PC-9 (cell line): ENCODE measurements around the gene IRF2. TPM values are rescaled to one million over a fixed set of nuclear protein-coding genes. Genes with fewer than 3 reads are reported as not detected.

Experiments
- BruUV-seq: library from RNA; stranded (reverse); fragments of 400-500 nt; replicated peaks from 2 replicates; lab custom pipeline; 2021; lab: Mats Ljungman, UMichigan
- CTCF ChIA-PET: fragments of 300-600 bp; sonication (Branson Sonifier 250); formaldehyde crosslinking; loops from one replicate; lab custom pipeline; 2022; ENCODE audit warnings: antibody characterized with exemption; lab: Charles Lee
- POLR2A ChIA-PET: fragments of 300-600 bp; sonication (Branson Sonifier 250); formaldehyde crosslinking; loops from one replicate; lab custom pipeline; 2022; ENCODE audit warnings: antibody characterized with exemption; ENCODE audit not compliant: unreplicated experiment; lab: Charles Lee
- DNase-seq, 2 experiments: peaks; one replicate each; pipeline versions ENCODE4 v3.0.0 to v3.0.0-alpha.2; 2015 to 2022; ENCODE audit warnings: mixed read lengths in 1 of 2
- H2AFZ ChIP-seq: fragments of 200-600 bp; sonication (generic); 2 replicates; pipeline ENCODE4 v1.8.1; 2017; ENCODE audit warnings: antibody characterized with exemption
- H3F3A ChIP-seq: fragments of 200-600 bp; sonication (generic); 2 replicates; pipeline ENCODE4 v1.8.1; 2017; ENCODE audit warnings: antibody characterized with exemption, mild to moderate bottlenecking, low read depth; ENCODE audit not compliant: insufficient read depth
- H3K27ac ChIP-seq: fragments of 200-600 bp; sonication (generic); 2 replicates; pipeline ENCODE4 v1.6.1; 2016; ENCODE audit warnings: mixed run types
- H3K27me3 ChIP-seq: fragments of 200-600 bp; sonication (generic); 2 replicates; pipeline ENCODE4 v1.6.1; 2016; ENCODE audit warnings: low read depth, mixed run types; ENCODE audit not compliant: insufficient read depth
- H3K36me3 ChIP-seq: fragments of 200-600 bp; sonication (generic); 2 replicates; pipeline ENCODE4 v1.6.1; 2016; ENCODE audit warnings: low read depth, mixed run types
- H3K4me1 ChIP-seq: fragments of 200-600 bp; sonication (generic); replicated peaks from 2 replicates; pipeline ENCODE4 v1.6.1; 2016; ENCODE audit warnings: mixed run types; ENCODE audit not compliant: insufficient read depth
- H3K4me2 ChIP-seq: fragments of 200-600 bp; sonication (generic); 2 replicates; pipeline ENCODE4 v1.6.1; 2017; ENCODE audit warnings: mixed run types
- H3K4me3 ChIP-seq: fragments of 200-600 bp; sonication (generic); 2 replicates; pipeline ENCODE4 v1.6.1; 2016; ENCODE audit warnings: mixed run types
- H3K79me2 ChIP-seq: fragments of 200-600 bp; sonication (generic); 2 replicates; pipeline ENCODE4 v1.6.1; 2017; ENCODE audit warnings: low read depth, mixed run types
- H3K9me2 ChIP-seq: fragments of 200-600 bp; sonication (generic); 2 replicates; pipeline ENCODE4 v1.8.1; 2017; ENCODE audit warnings: mild to moderate bottlenecking; ENCODE audit not compliant: insufficient read depth
- H3K9me3 ChIP-seq: fragments of 200-600 bp; sonication (generic); 2 replicates; pipeline ENCODE4 v1.8.1; 2016; ENCODE audit warnings: low read depth; ENCODE audit not compliant: insufficient read depth
- H4K20me1 ChIP-seq: fragments of 200-600 bp; sonication (generic); 2 replicates; pipeline ENCODE4 v1.8.1; 2017; ENCODE audit not compliant: insufficient read depth
- CTCF ChIP-seq: fragments of 200-600 bp; sonication (generic); conservative IDR thresholded peaks from 2 replicates; pipeline ENCODE4 v1.6.1; 2017; ENCODE audit warnings: mixed run types, antibody characterized with exemption, mild to moderate bottlenecking, moderate library complexity
- EZH2 ChIP-seq: fragments of 200-600 bp; sonication (generic); IDR thresholded peaks from 2 replicates; pipeline ENCODE4 v1.8.0; 2017; ENCODE audit warnings: antibody characterized with exemption, low read depth
- intact Hi-C: fragments of 100-400 bp; cut with micrococcal nuclease; formaldehyde crosslinking; loops from one replicate; pipeline ENCODE4 v1.10.0; 2022; ENCODE audit not compliant: unreplicated experiment
- total RNA-seq: library from RNA; stranded (reverse); gene quantifications from 2 replicates; pipeline ENCODE4 v1.2.3, GENCODE V29; 2021

IRF2 gene
- total RNA-seq, 1 experiment from 2014 or later = 34.4 TPM

- Histone ChIP-seq H3K4me2 (no peak overlapping the region), H3K9me2 (no peaks in the 10 kb centered on the region), H3K27me3 (no peaks in the 10 kb centered on the region), H3K4me3 (no peak overlapping the region), H3K36me3 (no peaks in the 10 kb centered on the region), H3F3A (no peaks in the 10 kb centered on the region), H3K79me2 (peaks cover 15% of the 10 kb centered on the region; the same call in 1 of the 2 replicates), H4K20me1 (no peaks in the 10 kb centered on the region), H3K4me1 (peaks cover 11% of the 10 kb centered on the region), H3K9me3 (no peaks in the 10 kb centered on the region), H3K27ac (no peak overlapping the region), H2AFZ (no peak overlapping the region)
- TF ChIP-seq EZH2 = no peak
- ChIA-PET POLR2A (no interaction called here), CTCF (interaction anchor here (0.6 kb wide), 1 partner anchor 66 kb away, joined by 3 read pairs; no protein-coding TSS in a partner anchor)
- BruUV-seq = no TSS peak
- DNase-seq = no peak
- intact Hi-C loops = no loop called here
These were observed 25.5 kb downstream of the IRF2 start for GRCh38 chr4:184448821-184449220.

- no TSS peak for BruUV-seq
- no peaks in the 10 kb centered on the region for H3K27me3 ChIP-seq
- ChIA-PET POLR2A (no interaction called here), CTCF (interaction anchor here (0.6 kb wide), 1 partner anchor 183 kb away, joined by 5 read pairs; no protein-coding TSS in a partner anchor)
- H3K4me3 ChIP-seq = no peak overlapping the region
- H3K27ac ChIP-seq = no peak overlapping the region
- no peak overlapping the region for H2AFZ ChIP-seq
- TF ChIP-seq EZH2 (no peak), CTCF (no peak)
- H3K79me2 ChIP-seq = peaks cover 15% of the 10 kb centered on the region; the same call in 1 of the 2 replicates
- intact Hi-C loops = no loop called here
- no peaks in the 10 kb centered on the region for H3K9me3 ChIP-seq
- no peaks in the 10 kb centered on the region for H3K9me2 ChIP-seq
- no peaks in the 10 kb centered on the region for H3F3A ChIP-seq
- H3K4me1 ChIP-seq = peaks cover 4% of the 10 kb centered on the region
- H3K36me3 ChIP-seq = no peaks in the 10 kb centered on the region
- H3K4me2 ChIP-seq = no peak overlapping the region
- no peak for DNase-seq
- H4K20me1 ChIP-seq = no peaks in the 10 kb centered on the region
These were observed 26.2 kb downstream of the IRF2 start for GRCh38 chr4:184448141-184448540.

GRCh38 chr4:184447664-184448063, 26.7 kb downstream of the IRF2 start:
- Histone ChIP-seq H3K9me2 (no peaks in the 10 kb centered on the region), H3K79me2 (peaks cover 15% of the 10 kb centered on the region; the same call in 1 of the 2 replicates), H3K9me3 (no peaks in the 10 kb centered on the region), H3K36me3 (no peaks in the 10 kb centered on the region), H4K20me1 (no peaks in the 10 kb centered on the region), H3K4me1 (no peaks in the 10 kb centered on the region), H3K4me2 (no peak overlapping the region), H3F3A (no peaks in the 10 kb centered on the region), H3K27ac (no peak overlapping the region), H3K4me3 (no peak overlapping the region), H2AFZ (no peak overlapping the region), H3K27me3 (no peaks in the 10 kb centered on the region)
- intact Hi-C loops = no loop called here
- TF ChIP-seq CTCF (no peak), EZH2 (no peak)
- peak in 1 of 2 experiments; percentile 12 for DNase-seq
- POLR2A ChIA-PET = interaction anchor here (0.6 kb wide), 1 partner anchor 18 kb away, joined by 4 read pairs; no protein-coding TSS in a partner anchor
- BruUV-seq = no TSS peak
- CTCF ChIA-PET = interaction anchor here (0.6 kb wide), 1 partner anchor 182 kb away, joined by 5 read pairs; no protein-coding TSS in a partner anchor
